WTC11 (cell line): ENCODE results near the gene WWOX. TPM values are rescaled to one million over a fixed set of nuclear protein-coding genes. Genes with fewer than 3 reads are reported as not detected.

Experiments used
- ATAC-seq: fragments of 200-7000 bp; cut with Tn5 transposase; 2 replicates; pipeline ENCODE4 v1.10.0; 2021; ENCODE audit warnings: mild to moderate bottlenecking, moderate library complexity
- CTCF ChIA-PET: fragments of 300-600 bp; sonication (Branson Sonifier 250); formaldehyde crosslinking; loops from one replicate; lab custom pipeline; 2021; ENCODE audit warnings: antibody characterized with exemption; lab: Charles Lee
- POLR2A ChIA-PET: fragments of 350-600 bp; sonication (Branson Sonifier 250); formaldehyde crosslinking; loops from one replicate; lab custom pipeline; 2021; ENCODE audit warnings: antibody characterized with exemption; lab: Charles Lee
- DNase-seq: peaks from one replicate; pipeline ENCODE4 v3.0.0; 2021; ENCODE audit warnings: low spot score
- H3K27ac Mint-ChIP-seq: 2 replicates; pipeline ENCODE4 v1.8.0; 2021; ENCODE audit warnings: mixed read lengths
- H3K27me3 Mint-ChIP-seq: 2 replicates; pipeline ENCODE4 v1.8.0; 2021; ENCODE audit warnings: low read depth, mild to moderate bottlenecking, moderate library complexity, mixed read lengths
- H3K36me3 Mint-ChIP-seq: 2 replicates; pipeline ENCODE4 v1.8.0; 2021; ENCODE audit warnings: mixed read lengths
- H3K4me1 Mint-ChIP-seq: 2 replicates; pipeline ENCODE4 v1.8.0; 2022; ENCODE audit warnings: mixed read lengths
- H3K4me3 Mint-ChIP-seq: 2 replicates; pipeline ENCODE4 v1.8.0; 2021; ENCODE audit warnings: mild to moderate bottlenecking, moderate library complexity, mixed read lengths
- H3K9me3 Mint-ChIP-seq: 2 replicates; pipeline ENCODE4 v1.8.0; 2021; ENCODE audit warnings: mixed read lengths
- CTCF ChIP-seq: fragments of 200-600 bp; IDR thresholded peaks from 2 replicates; pipeline ENCODE4 v1.8.0; 2022; ENCODE audit warnings: antibody characterized with exemption
- E2F4 ChIP-seq: sonication (generic); formaldehyde crosslinking; IDR thresholded peaks from 2 replicates; pipeline ENCODE4 v1.8.1; 2022; ENCODE audit warnings: low read depth, mild to moderate bottlenecking, moderate library complexity, missing genetic modification reagents, borderline replicate concordance
- EMX1 ChIP-seq: fragments of 250-450 bp; sonication (Bioruptor Pico); IDR thresholded peaks from 2 replicates; pipeline ENCODE4 v1.8.0; 2021; ENCODE audit warnings: mild to moderate bottlenecking
- JAZF1 ChIP-seq: fragments of 250-450 bp; sonication (Bioruptor Pico); IDR thresholded peaks from 2 replicates; pipeline ENCODE4 v1.9.0; 2021; ENCODE audit warnings: moderate library complexity, mild to moderate bottlenecking, inconsistent platforms
- NR1H2 ChIP-seq: sonication (generic); formaldehyde crosslinking; IDR thresholded peaks from 2 replicates; pipeline ENCODE4 v1.9.0; 2021; ENCODE audit warnings: mild to moderate bottlenecking, moderate library complexity, missing genetic modification reagents
- OVOL2 ChIP-seq: fragments of 250-450 bp; sonication (Bioruptor Pico); IDR thresholded peaks from 2 replicates; pipeline ENCODE4 v1.9.0; 2021; ENCODE audit warnings: mild to moderate bottlenecking, borderline replicate concordance
- PRRX2 ChIP-seq: fragments of 250-450 bp; sonication (Bioruptor Pico); IDR thresholded peaks from 2 replicates; pipeline ENCODE4 v1.8.0; 2021; ENCODE audit warnings: mild to moderate bottlenecking
- SOX15 ChIP-seq: fragments of 250-450 bp; sonication (Bioruptor Pico); IDR thresholded peaks from 2 replicates; pipeline ENCODE4 v1.9.0; 2021; ENCODE audit warnings: mild to moderate bottlenecking
- ZMAT4 ChIP-seq: fragments of 250-450 bp; sonication (Bioruptor Pico); IDR thresholded peaks from 2 replicates; pipeline ENCODE4 v1.9.0; 2021; ENCODE audit warnings: mild to moderate bottlenecking
- ZNF219 ChIP-seq: sonication (generic); formaldehyde crosslinking; IDR thresholded peaks from 2 replicates; pipeline ENCODE4 v1.8.0; 2023; ENCODE audit warnings: missing genetic modification reagents, mild to moderate bottlenecking, borderline replicate concordance
- ZNF396 ChIP-seq: fragments of 250-450 bp; sonication (Bioruptor Pico); IDR thresholded peaks from 2 replicates; pipeline ENCODE4 v1.8.0; 2021; ENCODE audit warnings: mild to moderate bottlenecking, moderate library complexity, borderline replicate concordance
- ZNF512 ChIP-seq: sonication (generic); formaldehyde crosslinking; IDR thresholded peaks from 2 replicates; pipeline ENCODE4 v1.8.1; 2022; ENCODE audit warnings: missing genetic modification reagents, borderline replicate concordance
- ZNF671 ChIP-seq: fragments of 250-450 bp; sonication (Bioruptor Pico); IDR thresholded peaks from 2 replicates; pipeline ENCODE4 v1.8.0; 2021; ENCODE audit warnings: mild to moderate bottlenecking
- total RNA-seq: library from RNA; stranded (reverse); gene quantifications from 3 replicates; pipeline ENCODE4 v1.2.3, GENCODE V29; 2021
- TF ChIP-seq, protein P1 (sequence below): sonication (generic); formaldehyde crosslinking; IDR thresholded peaks from 2 replicates; pipeline ENCODE4 v1.8.1; 2023; ENCODE audit warnings: mild to moderate bottlenecking, moderate library complexity, missing genetic modification reagents
- TF ChIP-seq, protein P2 (sequence below): sonication (generic); formaldehyde crosslinking; IDR thresholded peaks from 2 replicates; pipeline ENCODE4 v1.8.1; 2023; ENCODE audit warnings: mild to moderate bottlenecking, missing genetic modification reagents
- TF ChIP-seq, protein P3 (sequence below): sonication (generic); formaldehyde crosslinking; IDR thresholded peaks from 2 replicates; pipeline ENCODE4 v1.8.1; 2022; ENCODE audit warnings: low read depth, missing genetic modification reagents, borderline replicate concordance
- TF ChIP-seq, protein P4 (sequence below): sonication (generic); formaldehyde crosslinking; IDR thresholded peaks from 2 replicates; pipeline ENCODE4 v1.8.1; 2022; ENCODE audit warnings: mild to moderate bottlenecking, moderate library complexity, missing genetic modification reagents

Gene WWOX
- total RNA-seq, 1 experiment from 2014 or later: 15.7 TPM

- CTCF ChIA-PET: no interaction called here
- no peak overlapping the region for H3K4me3 Mint-ChIP-seq
- DNase-seq (no peak), ATAC-seq (no peak)
- H3K4me1 Mint-ChIP-seq: peaks cover 9% of the 10 kb centered on the region; the same call in 1 of the 2 replicates
- H3K27ac Mint-ChIP-seq: no peak overlapping the region
- POLR2A ChIA-PET: no interaction called here
- peaks cover 7% of the 10 kb centered on the region; the same call in 1 of the 2 replicates for H3K9me3 Mint-ChIP-seq
- TF ChIP-seq, protein P1, sequence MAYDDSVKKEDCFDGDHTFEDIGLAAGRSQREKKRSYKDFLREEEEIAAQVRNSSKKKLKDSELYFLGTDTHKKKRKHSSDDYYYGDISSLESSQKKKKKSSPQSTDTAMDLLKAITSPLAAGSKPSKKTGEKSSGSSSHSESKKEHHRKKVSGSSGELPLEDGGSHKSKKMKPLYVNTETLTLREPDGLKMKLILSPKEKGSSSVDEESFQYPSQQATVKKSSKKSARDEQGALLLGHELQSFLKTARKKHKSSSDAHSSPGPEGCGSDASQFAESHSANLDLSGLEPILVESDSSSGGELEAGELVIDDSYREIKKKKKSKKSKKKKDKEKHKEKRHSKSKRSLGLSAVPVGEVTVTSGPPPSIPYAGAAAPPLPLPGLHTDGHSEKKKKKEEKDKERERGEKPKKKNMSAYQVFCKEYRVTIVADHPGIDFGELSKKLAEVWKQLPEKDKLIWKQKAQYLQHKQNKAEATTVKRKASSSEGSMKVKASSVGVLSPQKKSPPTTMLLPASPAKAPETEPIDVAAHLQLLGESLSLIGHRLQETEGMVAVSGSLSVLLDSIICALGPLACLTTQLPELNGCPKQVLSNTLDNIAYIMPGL (CRISPR knock-in tag): no peak
- no peak for TF ChIP-seq NR1H2 (CRISPR knock-in tag)
- TF ChIP-seq PRRX2 (CRISPR knock-in tag): no peak
- no peak for TF ChIP-seq CTCF
- TF ChIP-seq EMX1 (CRISPR knock-in tag): no peak
- no peak for TF ChIP-seq SOX15 (CRISPR knock-in tag)
- TF ChIP-seq OVOL2 (CRISPR knock-in tag): no peak
- no peak for TF ChIP-seq JAZF1 (CRISPR knock-in tag)
- TF ChIP-seq, protein P2, sequence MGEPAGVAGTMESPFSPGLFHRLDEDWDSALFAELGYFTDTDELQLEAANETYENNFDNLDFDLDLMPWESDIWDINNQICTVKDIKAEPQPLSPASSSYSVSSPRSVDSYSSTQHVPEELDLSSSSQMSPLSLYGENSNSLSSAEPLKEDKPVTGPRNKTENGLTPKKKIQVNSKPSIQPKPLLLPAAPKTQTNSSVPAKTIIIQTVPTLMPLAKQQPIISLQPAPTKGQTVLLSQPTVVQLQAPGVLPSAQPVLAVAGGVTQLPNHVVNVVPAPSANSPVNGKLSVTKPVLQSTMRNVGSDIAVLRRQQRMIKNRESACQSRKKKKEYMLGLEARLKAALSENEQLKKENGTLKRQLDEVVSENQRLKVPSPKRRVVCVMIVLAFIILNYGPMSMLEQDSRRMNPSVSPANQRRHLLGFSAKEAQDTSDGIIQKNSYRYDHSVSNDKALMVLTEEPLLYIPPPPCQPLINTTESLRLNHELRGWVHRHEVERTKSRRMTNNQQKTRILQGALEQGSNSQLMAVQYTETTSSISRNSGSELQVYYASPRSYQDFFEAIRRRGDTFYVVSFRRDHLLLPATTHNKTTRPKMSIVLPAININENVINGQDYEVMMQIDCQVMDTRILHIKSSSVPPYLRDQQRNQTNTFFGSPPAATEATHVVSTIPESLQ (CRISPR knock-in tag): no peak
- no peak for TF ChIP-seq ZNF219 (CRISPR knock-in tag)
- TF ChIP-seq ZNF671 (CRISPR knock-in tag): no peak
- TF ChIP-seq ZMAT4: no peak
- TF ChIP-seq, protein P3, sequence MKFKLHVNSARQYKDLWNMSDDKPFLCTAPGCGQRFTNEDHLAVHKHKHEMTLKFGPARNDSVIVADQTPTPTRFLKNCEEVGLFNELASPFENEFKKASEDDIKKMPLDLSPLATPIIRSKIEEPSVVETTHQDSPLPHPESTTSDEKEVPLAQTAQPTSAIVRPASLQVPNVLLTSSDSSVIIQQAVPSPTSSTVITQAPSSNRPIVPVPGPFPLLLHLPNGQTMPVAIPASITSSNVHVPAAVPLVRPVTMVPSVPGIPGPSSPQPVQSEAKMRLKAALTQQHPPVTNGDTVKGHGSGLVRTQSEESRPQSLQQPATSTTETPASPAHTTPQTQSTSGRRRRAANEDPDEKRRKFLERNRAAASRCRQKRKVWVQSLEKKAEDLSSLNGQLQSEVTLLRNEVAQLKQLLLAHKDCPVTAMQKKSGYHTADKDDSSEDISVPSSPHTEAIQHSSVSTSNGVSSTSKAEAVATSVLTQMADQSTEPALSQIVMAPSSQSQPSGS (CRISPR knock-in tag): no peak
- TF ChIP-seq ZNF396: no peak
- no peaks in the 10 kb centered on the region for H3K27me3 Mint-ChIP-seq
- H3K36me3 Mint-ChIP-seq: no peaks in the 10 kb centered on the region
Measured at GRCh38 chr16:78666318-78666717, 566.9 kb downstream of the WWOX start.

GRCh38 chr16:78667675-78668074 is 568.2 kb downstream of the WWOX start:
- DNase-seq: no peak
- no peaks in the 10 kb centered on the region for H3K36me3 Mint-ChIP-seq
- H3K4me3 Mint-ChIP-seq: no peak overlapping the region
- H3K9me3 Mint-ChIP-seq: peaks cover 7% of the 10 kb centered on the region; the same call in 1 of the 2 replicates
- no peaks in the 10 kb centered on the region for H3K27me3 Mint-ChIP-seq
- H3K27ac Mint-ChIP-seq: no peak overlapping the region
- TF ChIP-seq, protein P4, sequence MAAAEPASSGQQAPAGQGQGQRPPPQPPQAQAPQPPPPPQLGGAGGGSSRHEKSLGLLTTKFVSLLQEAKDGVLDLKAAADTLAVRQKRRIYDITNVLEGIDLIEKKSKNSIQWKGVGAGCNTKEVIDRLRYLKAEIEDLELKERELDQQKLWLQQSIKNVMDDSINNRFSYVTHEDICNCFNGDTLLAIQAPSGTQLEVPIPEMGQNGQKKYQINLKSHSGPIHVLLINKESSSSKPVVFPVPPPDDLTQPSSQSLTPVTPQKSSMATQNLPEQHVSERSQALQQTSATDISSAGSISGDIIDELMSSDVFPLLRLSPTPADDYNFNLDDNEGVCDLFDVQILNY (CRISPR knock-in tag): no peak
- TF ChIP-seq ZNF512 (CRISPR knock-in tag) (no peak), E2F4 (CRISPR knock-in tag) (no peak)
- TF ChIP-seq, all 79 proteins: peak for 0
- POLR2A ChIA-PET: interaction anchor here (0.7 kb wide), 1 partner anchor 1417 kb away, joined by 3 read pairs; no protein-coding TSS in a partner anchor
- CTCF ChIA-PET: interaction anchor here (0.7 kb wide), 1 partner anchor 13 kb away, joined by 4 read pairs; no protein-coding TSS in a partner anchor
- H3K4me1 Mint-ChIP-seq: peaks cover 9% of the 10 kb centered on the region; the same call in 1 of the 2 replicates
- ATAC-seq: no peak
